Measurements from ENCODE around the gene HOXA9.

- TF ChIP-seq, protein P1, sequence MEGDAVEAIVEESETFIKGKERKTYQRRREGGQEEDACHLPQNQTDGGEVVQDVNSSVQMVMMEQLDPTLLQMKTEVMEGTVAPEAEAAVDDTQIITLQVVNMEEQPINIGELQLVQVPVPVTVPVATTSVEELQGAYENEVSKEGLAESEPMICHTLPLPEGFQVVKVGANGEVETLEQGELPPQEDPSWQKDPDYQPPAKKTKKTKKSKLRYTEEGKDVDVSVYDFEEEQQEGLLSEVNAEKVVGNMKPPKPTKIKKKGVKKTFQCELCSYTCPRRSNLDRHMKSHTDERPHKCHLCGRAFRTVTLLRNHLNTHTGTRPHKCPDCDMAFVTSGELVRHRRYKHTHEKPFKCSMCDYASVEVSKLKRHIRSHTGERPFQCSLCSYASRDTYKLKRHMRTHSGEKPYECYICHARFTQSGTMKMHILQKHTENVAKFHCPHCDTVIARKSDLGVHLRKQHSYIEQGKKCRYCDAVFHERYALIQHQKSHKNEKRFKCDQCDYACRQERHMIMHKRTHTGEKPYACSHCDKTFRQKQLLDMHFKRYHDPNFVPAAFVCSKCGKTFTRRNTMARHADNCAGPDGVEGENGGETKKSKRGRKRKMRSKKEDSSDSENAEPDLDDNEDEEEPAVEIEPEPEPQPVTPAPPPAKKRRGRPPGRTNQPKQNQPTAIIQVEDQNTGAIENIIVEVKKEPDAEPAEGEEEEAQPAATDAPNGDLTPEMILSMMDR (IDR thresholded peaks at IDR 0.05; ENCODE audit: poor library complexity, severe bottlenecking), result no peak
- TF ChIP-seq POLR2AphosphoS5 (IDR thresholded peaks at IDR 0.05), result no peak
- TF ChIP-seq EZH2 (IDR thresholded peaks at IDR 0.05; ENCODE audit: borderline replicate concordance, insufficient read depth, low read length, poor library complexity, severe bottlenecking), result peak; percentile 45
- TF ChIP-seq TAF1 (IDR thresholded peaks at IDR 0.05; ENCODE audit: low read depth), result no peak
- no peak for TF ChIP-seq EP300 (conservative IDR thresholded peaks at IDR 0.05; ENCODE audit: poor library complexity, severe bottlenecking)
Observed at GRCh38 chr7:27130540-27131389, 34.6 kb downstream of the HOXA9 start, which contains the start of gene HOXA4.

All from neural cell (in vitro differentiated cells).